Brain microvascular endothelial cell (primary cell): ENCODE results near the gene SLC9A1.

Experiments used
- DNase-seq: peaks from one replicate; pipeline ENCODE4 v3.0.0-alpha.2; 2020
- H3K27ac ChIP-seq: fragments of 250-450 bp; sonication (Bioruptor Pico); 2 replicates; pipeline ENCODE4 v1.5.1; 2020; ENCODE audit warnings: mild to moderate bottlenecking, moderate library complexity
- H3K27me3 ChIP-seq: fragments of 250-450 bp; sonication (Bioruptor Pico); replicated peaks from 2 replicates; pipeline ENCODE4 v1.5.1; 2020; ENCODE audit warnings: mild to moderate bottlenecking
- H3K36me3 ChIP-seq: fragments of 250-450 bp; sonication (Bioruptor Pico); replicated peaks from 2 replicates; pipeline ENCODE4 v1.5.1; 2020; ENCODE audit warnings: mild to moderate bottlenecking
- H3K4me3 ChIP-seq: 2 replicates; pipeline ENCODE4 v1.5.1; 2011; ENCODE audit warnings: low read depth, mild to moderate bottlenecking, control low read depth, low read length, moderate library complexity
- in situ Hi-C: cut with HindIII; loops from 2 replicates; pipeline ENCODE4 v1.10.0; 2017; ENCODE audit warnings: low sequenced_read_pairs, low pct_ligation_motif_present
- TF ChIP-seq, protein P1 (sequence below): IDR thresholded peaks from 2 replicates; pipeline ENCODE4 v1.5.1; 2011; ENCODE audit warnings: low read depth, mild to moderate bottlenecking, moderate library complexity, low read length, control low read depth, inconsistent platforms; ENCODE audit errors: missing control alignments

SLC9A1 gene

DNA sequence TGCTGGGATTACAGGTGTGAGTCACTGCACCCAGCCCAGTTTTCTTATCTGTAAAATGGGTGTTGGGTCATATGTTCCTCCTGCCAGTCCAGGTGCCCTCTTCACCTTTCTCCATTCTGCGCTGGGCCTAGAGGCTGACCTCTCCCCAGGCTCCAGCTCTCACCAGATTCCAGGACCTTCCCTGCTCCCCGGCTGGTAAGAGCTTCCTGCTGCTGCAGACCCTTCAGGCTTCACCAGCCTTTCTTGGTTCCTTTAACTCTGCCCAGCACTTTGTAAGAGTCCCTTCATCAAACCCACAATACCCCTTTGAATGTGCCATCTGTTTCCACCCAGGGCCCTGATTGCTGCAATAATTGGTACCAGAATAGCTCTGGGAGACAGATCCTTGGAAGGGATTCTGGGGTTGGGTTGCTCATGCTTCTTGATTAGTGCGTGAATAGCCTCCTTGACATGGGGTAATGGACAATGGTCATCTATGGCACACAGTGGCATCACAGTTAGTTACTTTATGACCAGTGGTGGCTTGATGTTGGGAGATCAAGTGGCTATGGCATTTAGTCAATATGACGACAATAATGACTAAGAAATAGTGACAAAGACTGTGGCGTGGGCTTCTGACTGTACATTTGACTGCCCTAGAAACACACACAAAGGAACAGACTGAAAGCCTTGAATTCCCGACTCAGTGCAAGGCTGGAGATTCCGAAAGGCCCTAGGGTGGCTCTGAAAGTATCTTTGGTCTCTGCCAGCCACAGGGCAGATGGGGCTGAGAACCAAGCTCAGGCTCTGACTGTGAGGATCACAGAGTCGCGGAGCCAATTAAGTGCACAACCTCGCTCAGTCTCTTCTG, 67.3 kb downstream of the SLC9A1 start:
- Histone ChIP-seq H3K27me3 (no peaks in the 10 kb centered on the region), H3K27ac (no peak overlapping the region), H3K4me3 (no peak overlapping the region), H3K36me3 (no peaks in the 10 kb centered on the region)
- no peak for DNase-seq
- in situ Hi-C loops: no loop called here
- TF ChIP-seq, protein P1, sequence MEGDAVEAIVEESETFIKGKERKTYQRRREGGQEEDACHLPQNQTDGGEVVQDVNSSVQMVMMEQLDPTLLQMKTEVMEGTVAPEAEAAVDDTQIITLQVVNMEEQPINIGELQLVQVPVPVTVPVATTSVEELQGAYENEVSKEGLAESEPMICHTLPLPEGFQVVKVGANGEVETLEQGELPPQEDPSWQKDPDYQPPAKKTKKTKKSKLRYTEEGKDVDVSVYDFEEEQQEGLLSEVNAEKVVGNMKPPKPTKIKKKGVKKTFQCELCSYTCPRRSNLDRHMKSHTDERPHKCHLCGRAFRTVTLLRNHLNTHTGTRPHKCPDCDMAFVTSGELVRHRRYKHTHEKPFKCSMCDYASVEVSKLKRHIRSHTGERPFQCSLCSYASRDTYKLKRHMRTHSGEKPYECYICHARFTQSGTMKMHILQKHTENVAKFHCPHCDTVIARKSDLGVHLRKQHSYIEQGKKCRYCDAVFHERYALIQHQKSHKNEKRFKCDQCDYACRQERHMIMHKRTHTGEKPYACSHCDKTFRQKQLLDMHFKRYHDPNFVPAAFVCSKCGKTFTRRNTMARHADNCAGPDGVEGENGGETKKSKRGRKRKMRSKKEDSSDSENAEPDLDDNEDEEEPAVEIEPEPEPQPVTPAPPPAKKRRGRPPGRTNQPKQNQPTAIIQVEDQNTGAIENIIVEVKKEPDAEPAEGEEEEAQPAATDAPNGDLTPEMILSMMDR: no peak

DNA sequence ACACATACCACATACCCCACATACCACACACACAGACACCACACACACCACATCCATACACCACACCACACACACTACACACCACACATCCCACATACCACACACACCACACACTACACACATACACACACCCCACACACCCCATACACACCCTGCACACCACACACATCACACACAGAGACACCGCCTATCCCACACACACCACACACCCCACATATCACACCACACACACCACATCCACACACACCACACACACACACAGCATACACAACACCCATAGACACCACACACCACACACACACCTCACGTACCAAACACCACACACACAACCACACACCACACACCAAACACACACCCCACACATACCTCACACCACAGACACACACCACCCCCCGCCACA, 68.3 kb downstream of the SLC9A1 start:
- TF ChIP-seq, protein P1: no peak
- no peaks in the 10 kb centered on the region for H3K36me3 ChIP-seq
- in situ Hi-C loops: no loop called here
- DNase-seq: no peak
- H3K4me3 ChIP-seq: no peak overlapping the region
- H3K27me3 ChIP-seq: no peaks in the 10 kb centered on the region
- no peak overlapping the region for H3K27ac ChIP-seq

DNA sequence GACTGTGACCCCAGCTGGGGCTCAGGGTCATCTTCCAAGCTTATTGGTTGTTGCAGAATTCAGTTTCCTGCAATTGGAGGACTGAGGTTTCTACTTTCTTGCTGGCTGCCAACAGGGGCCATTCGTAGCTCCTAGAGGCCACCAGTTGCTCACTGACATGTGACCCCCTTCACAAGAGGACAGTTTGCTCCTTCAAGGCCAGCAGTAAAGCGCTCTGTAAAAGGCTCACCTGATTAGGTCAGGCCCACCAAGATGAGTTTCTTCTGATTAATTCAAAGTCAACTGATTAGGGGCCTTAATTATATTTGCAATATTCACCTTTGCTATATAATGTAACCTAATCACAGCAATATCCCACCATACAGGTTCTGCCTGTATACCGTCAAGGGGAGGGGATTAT, 68.9 kb downstream of the SLC9A1 start:
- H3K36me3 ChIP-seq: no peaks in the 10 kb centered on the region
- in situ Hi-C loops: no loop called here
- no peaks in the 10 kb centered on the region for H3K27me3 ChIP-seq
- no peak overlapping the region for H3K27ac ChIP-seq
- TF ChIP-seq, protein P1: no peak
- DNase-seq: no peak
- no peak overlapping the region for H3K4me3 ChIP-seq

DNA sequence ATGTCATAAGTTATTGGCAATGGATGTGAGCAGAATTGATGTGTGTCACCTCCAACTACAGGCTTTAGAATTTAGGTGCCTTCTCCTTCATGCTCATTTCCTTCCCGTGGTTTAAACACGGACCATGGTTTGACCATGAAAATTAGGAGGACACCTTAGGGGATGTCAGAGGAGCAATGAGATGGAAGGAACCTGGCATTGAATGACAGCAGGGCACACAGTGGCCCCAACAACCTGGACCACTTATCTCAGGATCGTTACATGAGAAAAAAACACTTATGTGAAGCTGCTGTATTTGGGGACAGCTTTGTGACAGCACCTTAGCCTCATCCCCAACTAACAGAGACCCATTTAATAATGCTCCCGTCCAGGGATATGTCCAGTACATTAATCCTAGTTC, 70.8 kb downstream of the SLC9A1 start:
- in situ Hi-C loops: no loop called here
- TF ChIP-seq, protein P1: no peak
- Histone ChIP-seq H3K36me3 (no peaks in the 10 kb centered on the region), H3K27ac (no peak overlapping the region), H3K27me3 (no peaks in the 10 kb centered on the region), H3K4me3 (no peak overlapping the region)
- no peak for DNase-seq

DNA sequence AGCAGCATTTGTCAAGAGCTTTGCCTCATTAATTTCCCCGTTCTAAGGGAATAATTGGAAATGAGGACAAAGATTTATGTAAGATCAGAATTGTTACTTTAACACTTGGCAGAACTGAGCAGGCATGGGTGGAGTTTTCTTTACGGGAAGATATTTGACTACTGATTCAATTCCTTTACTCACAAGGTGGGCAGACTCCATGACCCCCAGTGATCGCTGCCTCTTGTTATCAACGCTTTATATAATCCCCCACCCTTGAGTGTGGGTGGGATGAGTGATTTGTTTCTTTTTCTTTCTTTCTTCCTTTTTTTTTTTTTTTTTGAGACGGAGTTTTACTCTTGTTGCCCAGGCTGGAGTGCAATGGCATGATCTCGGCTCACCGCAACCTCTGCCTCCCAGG, 77.0 kb downstream of the SLC9A1 start:
- TF ChIP-seq, protein P1: no peak
- H3K27me3 ChIP-seq: no peaks in the 10 kb centered on the region
- no peak overlapping the region for H3K4me3 ChIP-seq
- H3K36me3 ChIP-seq: no peaks in the 10 kb centered on the region
- H3K27ac ChIP-seq: no peak overlapping the region
- no peak for DNase-seq
- in situ Hi-C loops: no loop called here

DNA sequence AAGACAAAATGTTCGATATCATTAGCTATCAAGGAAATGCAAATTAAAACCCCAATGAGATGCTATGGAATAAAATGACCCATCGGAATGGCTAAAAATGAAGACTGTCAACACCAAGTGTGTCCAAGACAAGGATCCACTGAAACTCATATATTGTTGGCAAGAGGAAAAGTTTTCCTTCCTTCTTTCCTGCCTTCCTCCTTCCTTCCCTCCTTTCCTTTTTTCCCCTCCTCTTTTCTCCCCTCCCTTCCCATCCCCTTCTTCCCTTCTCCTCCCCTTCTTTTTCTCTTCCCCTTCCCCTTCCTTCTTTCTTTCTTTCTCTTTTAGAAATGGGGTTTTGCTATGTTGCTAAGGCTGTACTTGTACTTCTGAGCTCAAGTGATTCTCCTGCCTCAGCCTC, 78.1 kb downstream of the SLC9A1 start:
- TF ChIP-seq, protein P1: no peak
- no peak overlapping the region for H3K4me3 ChIP-seq
- no peaks in the 10 kb centered on the region for H3K36me3 ChIP-seq
- H3K27ac ChIP-seq: no peak overlapping the region
- in situ Hi-C loops: no loop called here
- DNase-seq: no peak
- no peaks in the 10 kb centered on the region for H3K27me3 ChIP-seq
